DOHH2 (cell line): ENCODE measurements around the gene COL8A1.

Experiments used
- CTCF ChIP-seq: fragments of 200-600 bp; sonication (generic); IDR thresholded peaks from one replicate; pipeline ENCODE4 v1.5.1; 2014; ENCODE audit warnings: antibody characterized with exemption, mild to moderate bottlenecking, low read depth, low read length; ENCODE audit not compliant: poor library complexity, severe bottlenecking
- EZH2phosphoT487 ChIP-seq: fragments of 200-600 bp; sonication (generic); IDR thresholded peaks from 2 replicates; pipeline ENCODE4 v1.6.1; 2017; ENCODE audit warnings: borderline replicate concordance, mild to moderate bottlenecking, antibody characterized with exemption, low read length, moderate library complexity, mixed read lengths

GRCh38 chr3:99751649-99752048 lies 113.3 kb downstream of the COL8A1 start:
- TF ChIP-seq EZH2phosphoT487 (no peak), CTCF (no peak)
